Measurements from ENCODE around the gene NR5A2. TPM values are rescaled to one million over a fixed set of nuclear protein-coding genes. Genes with fewer than 3 reads are reported as not detected.
A peak's percentile ranks its signal among the peaks of the same experiment; 100 is the strongest.
"Not testable (repeated sequence)": the region's sequence is repeated elsewhere in the genome, so short reads cannot be mapped to it uniquely, and the experiment has no call there.

Gene NR5A2
- total RNA-seq, 8 experiments from 2014 or later = 0.20 to 1.5 (median 0.96) TPM; not detected in 1

DNA sequence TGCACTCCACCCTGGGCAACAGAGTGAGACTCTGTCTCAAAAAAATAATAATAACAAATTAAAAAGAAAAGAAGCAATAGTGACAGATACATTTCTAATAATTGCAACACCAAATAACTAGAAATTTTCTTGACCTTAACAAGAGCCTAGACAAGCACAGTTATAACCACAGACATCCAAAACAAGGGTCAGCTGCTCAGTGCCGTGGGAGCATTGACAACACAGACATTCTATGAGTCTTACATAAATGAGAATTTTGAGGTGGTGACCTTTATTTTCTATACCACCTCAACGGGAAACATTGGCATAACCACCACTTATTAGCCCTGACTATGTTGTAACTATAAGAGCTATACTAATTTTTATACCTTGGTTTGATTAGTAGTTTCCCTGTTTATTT, 156.1 kb downstream of the NR5A2 start:
- in situ Hi-C loops (cut with MboI; ENCODE audit: low pct_unique_long_range_greater_than_20kb in 2 of 9, low sequenced_read_pairs in 9 of 9, unreplicated experiment in 9 of 9) = no loop called here
- Histone ChIP-seq H3K4me3 (no peak overlapping the region), H3K4me1 (replicated peaks in 1 of 2) (peaks cover 0 to 7% of the 10 kb centered on the region in 2 donors), H3K27ac (no peak overlapping the region)
- WGBS, 10 experiments = 0 to 91% (median 83%) methylated on average over 1 to 2 of the region's 2 CpGs; no CpG with 5 or more reads in 3 of the 10 experiments
- ATAC-seq (replicated peaks in 6 of 8) = no peak

DNA sequence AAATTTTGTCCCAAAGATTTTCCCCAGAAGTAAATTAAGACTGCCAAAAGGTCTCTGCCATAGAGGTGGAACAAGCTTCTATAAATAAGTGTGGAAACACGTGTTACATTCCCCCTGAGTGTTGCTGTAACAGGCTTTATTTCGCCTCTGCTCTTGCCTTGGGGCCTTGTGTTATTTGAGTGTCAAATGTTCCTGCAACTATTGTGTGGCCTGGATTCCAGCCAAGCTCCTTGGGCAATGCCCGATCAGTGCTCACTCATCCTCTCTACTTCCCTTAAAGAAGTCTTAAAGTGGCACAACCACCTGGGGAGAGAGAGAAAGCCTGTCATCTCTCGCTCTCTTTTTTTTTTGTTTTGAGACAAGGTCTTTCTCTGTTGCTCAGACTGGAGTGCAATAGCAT, 156.7 kb downstream of the NR5A2 start:
- WGBS, 10 experiments = 0 to 68% (median 60%) methylated on average over 1 to 4 of the region's 4 CpGs; no CpG with 5 or more reads in 3 of the 10 experiments
- ATAC-seq (replicated peaks in 6 of 8) = peak in 6 of 8 experiments; percentile 39 to 96 (median 68)

DNA sequence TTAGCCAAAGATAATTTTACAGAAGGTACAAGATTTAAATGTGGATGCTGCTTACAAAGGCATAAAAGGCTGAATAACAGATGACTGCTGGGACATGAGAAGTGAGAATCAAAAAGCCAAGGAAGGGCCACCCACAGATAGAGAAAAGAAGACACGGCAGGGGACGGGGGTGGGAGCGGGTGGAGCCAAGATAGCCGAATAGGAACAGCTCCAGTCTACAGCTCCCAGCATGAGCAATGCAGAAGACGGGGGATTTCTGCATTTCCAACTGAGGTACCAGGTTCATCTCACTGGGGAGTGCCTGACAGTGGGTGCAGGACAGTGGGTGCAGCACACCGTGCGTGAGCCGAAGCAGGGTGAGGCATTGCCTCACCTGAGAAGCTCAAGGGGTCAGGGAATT, 157.7 kb downstream of the NR5A2 start:
- 73 to 93% (median 80%) methylated on average over 2 to 5 of the region's 8 CpGs; no CpG with 5 or more reads in 5 of the 10 experiments for WGBS, 10 experiments
- H3K4me1 ChIP-seq (replicated peaks in 1 of 2); H3K4me3 ChIP-seq; in situ Hi-C loops (cut with MboI; ENCODE audit: low pct_unique_long_range_greater_than_20kb in 2 of 9, low sequenced_read_pairs in 9 of 9, unreplicated experiment in 9 of 9); H3K27ac ChIP-seq; ATAC-seq (replicated peaks in 6 of 8): not testable (repeated sequence)

More for the DNA sequence above, 156.7 kb downstream of the NR5A2 start:
- peaks cover 0 to 7% of the 10 kb centered on the region in 2 donors for H3K4me1 ChIP-seq (replicated peaks in 1 of 2)
- H3K27ac ChIP-seq = no peak overlapping the region
- in situ Hi-C loops (cut with MboI; ENCODE audit: low pct_unique_long_range_greater_than_20kb in 2 of 9, low sequenced_read_pairs in 9 of 9, unreplicated experiment in 9 of 9) = no loop called here
- H3K4me3 ChIP-seq = no peak overlapping the region

DNA sequence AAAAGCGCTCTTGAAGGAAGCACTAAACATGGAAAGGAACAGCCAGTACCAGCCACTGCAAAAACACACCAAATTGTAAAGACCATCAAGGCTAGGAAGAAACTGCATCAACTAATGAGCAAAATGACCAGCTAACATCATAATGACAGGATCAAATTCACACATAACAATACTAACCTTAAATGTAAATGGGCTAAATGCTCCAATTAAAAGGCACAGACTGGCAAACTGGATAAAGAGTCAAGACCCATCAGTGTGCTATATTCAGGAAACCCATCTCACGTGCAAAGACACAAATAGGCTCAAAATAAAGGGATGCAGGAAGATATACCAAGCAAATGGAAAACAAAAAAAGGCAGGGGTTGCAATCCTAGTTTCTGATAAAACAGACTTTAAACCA, 159.8 kb downstream of the NR5A2 start:
- H3K4me3 ChIP-seq; H3K27ac ChIP-seq; in situ Hi-C loops (cut with MboI; ENCODE audit: low pct_unique_long_range_greater_than_20kb in 2 of 9, low sequenced_read_pairs in 9 of 9, unreplicated experiment in 9 of 9); ATAC-seq (replicated peaks in 6 of 8); H3K4me1 ChIP-seq (replicated peaks in 1 of 2): not testable (repeated sequence)
- WGBS, 10 experiments = 80 to 94% (median 80%) methylated on average over 1 to 2 of the region's 2 CpGs; no CpG with 5 or more reads in 7 of the 10 experiments

DNA sequence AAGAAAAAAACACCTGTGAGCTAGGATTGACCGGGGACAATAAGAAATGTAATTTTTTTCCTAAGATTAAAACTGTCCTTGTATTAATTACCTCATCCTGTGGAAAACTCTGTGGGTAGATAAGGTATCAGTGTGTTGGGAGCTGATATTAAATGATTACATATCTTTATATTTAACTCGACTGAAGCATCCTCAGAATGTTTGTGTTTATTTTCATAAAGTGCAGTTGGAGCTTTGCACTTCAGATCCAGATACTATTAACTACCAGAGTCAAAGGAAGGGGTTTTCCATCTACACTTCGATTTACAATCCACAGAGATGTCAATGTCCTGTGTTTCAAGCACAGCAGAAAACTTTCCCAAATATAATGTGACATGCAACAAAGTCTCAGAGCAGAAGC, 164.5 kb downstream of the NR5A2 start:
- Histone ChIP-seq H3K4me1 (replicated peaks in 1 of 2) (no peaks in the 10 kb centered on the region), H3K4me3 (no peak overlapping the region), H3K27ac (no peak overlapping the region)
- WGBS, 10 experiments = 31 to 100% (median 83%) methylated on average over 1 to 3 of the region's 3 CpGs
- ATAC-seq (replicated peaks in 6 of 8) = no peak
- in situ Hi-C loops (cut with MboI; ENCODE audit: low pct_unique_long_range_greater_than_20kb in 2 of 9, low sequenced_read_pairs in 9 of 9, unreplicated experiment in 9 of 9) = no loop called here

GRCh38 chr1:200194477-200194876, 167.0 kb downstream of the NR5A2 start:
- in situ Hi-C loops (cut with MboI; ENCODE audit: low pct_unique_long_range_greater_than_20kb in 2 of 9, low sequenced_read_pairs in 9 of 9, unreplicated experiment in 9 of 9) = no loop called here
- H3K4me1 ChIP-seq (replicated peaks in 1 of 2) = peaks cover 12 to 18% of the 10 kb centered on the region in 2 donors
- no peak overlapping the region for H3K27ac ChIP-seq
- 33 to 100% (median 87%) methylated on average over 1 to 8 of the region's 8 CpGs; no CpG with 5 or more reads in 1 of the 10 experiments for WGBS, 10 experiments
- H3K4me3 ChIP-seq = no peak overlapping the region
- ATAC-seq (replicated peaks in 6 of 8) = no peak

DNA sequence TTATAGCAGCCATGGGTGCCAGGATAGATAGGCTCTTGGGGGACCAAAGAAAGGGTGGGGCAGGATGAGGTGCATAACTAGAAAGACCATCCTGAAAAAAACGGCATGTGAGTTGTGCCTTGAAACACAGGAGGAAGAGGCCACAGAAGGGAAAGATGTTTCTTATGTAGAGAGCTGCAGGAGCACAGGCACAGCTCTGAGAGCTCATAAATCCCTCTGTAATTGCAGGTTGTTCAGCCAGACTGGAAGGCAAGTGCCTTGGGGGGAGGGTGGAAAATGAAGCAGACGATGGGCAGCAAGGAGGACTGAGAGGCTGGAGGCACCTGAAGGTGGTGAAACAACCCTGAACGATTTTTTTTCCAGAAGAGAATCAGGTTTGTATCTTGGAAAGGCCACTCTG, 170.7 kb downstream of the NR5A2 start:
- Histone ChIP-seq H3K4me3 (no peak overlapping the region), H3K27ac (peak overlapping the region; percentile 15 to 20), H3K4me1 (replicated peaks in 1 of 2) (peaks cover 12 to 18% of the 10 kb centered on the region in 2 donors)
- ATAC-seq (replicated peaks in 6 of 8) = peak in 5 of 8 experiments; percentile 70 to 99 (median 95)
- in situ Hi-C loops (cut with MboI; ENCODE audit: low pct_unique_long_range_greater_than_20kb in 2 of 9, low sequenced_read_pairs in 9 of 9, unreplicated experiment in 9 of 9) = no loop called here
- WGBS, 10 experiments = 0 to 100% (median 26%) methylated on average over 1 to 3 of the region's 3 CpGs; no CpG with 5 or more reads in 1 of the 10 experiments

DNA sequence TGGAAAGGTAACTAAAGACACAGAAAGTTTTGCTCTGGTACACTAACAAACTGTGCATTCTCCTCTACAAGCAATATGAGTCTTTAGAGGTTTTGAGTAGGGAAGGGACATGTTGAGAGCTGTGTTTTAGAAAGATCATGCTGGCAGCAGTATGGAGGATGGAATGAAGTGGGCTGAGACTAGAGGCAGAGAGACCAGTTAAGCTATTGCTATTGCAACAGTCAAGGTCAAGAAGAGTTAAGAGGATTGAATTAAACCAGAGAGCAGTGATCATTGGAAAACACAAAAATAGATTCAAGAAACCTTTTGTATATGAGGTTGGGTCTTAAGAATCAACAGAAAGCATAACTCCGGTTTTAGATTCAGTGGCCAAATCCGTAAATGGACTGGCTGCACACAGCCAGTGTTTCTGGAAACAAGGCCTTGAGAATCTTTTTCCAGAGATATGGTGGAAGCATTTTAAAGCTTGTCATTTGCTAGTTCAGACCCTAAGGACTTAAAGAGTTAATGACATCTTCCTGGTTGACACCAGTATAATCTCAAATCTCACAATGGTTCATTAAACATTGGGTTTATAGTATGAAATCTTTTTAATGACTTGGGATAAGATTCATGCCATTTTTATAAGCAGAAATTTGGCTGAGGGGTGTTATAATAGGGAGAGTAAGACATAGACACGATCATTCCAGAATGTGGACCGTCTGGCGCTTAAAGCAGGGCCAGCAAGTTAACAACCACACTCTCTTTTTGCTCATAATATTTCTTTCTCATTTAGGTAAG, 177.9 kb downstream of the NR5A2 start:
- no peaks in the 10 kb centered on the region for H3K4me1 ChIP-seq (replicated peaks in 1 of 2)
- in situ Hi-C loops (cut with MboI; ENCODE audit: low pct_unique_long_range_greater_than_20kb in 2 of 9, low sequenced_read_pairs in 9 of 9, unreplicated experiment in 9 of 9) = no loop called here
- no peak overlapping the region for H3K4me3 ChIP-seq
- ATAC-seq (replicated peaks in 6 of 8) = no peak
- WGBS, 10 experiments = 56 to 100% (median 76%) methylated on average over 2 to 5 of the region's 5 CpGs
- no peak overlapping the region for H3K27ac ChIP-seq

DNA sequence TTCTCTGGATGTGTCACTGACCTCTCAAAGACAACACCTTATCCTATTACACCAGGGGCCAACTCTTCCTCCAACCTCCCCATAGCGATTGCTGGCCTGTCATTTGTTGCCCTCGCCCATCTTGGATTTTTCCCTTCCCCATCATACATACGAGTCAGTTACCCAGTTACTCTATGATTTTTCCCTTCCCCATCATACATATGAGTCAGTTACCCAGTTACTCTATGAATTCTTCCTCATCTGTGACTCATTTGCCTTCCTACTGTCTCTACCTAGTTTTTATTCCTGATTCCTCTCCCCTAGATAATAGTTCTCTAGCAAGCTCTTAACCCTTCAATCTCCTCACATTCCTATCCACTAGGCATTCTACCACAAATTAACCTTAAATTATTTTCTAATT, 178.8 kb downstream of the NR5A2 start:
- 0 to 100% (median 88%) methylated on average over 1 to 3 of the region's 3 CpGs; no CpG with 5 or more reads in 1 of the 10 experiments for WGBS, 10 experiments
- ATAC-seq (replicated peaks in 6 of 8) = no peak
- Histone ChIP-seq H3K4me3 (no peak overlapping the region), H3K27ac (no peak overlapping the region), H3K4me1 (replicated peaks in 1 of 2) (no peaks in the 10 kb centered on the region)
- in situ Hi-C loops (cut with MboI; ENCODE audit: low pct_unique_long_range_greater_than_20kb in 2 of 9, low sequenced_read_pairs in 9 of 9, unreplicated experiment in 9 of 9) = no loop called here

GRCh38 chr1:200206761-200207160, 179.3 kb downstream of the NR5A2 start:
- Histone ChIP-seq H3K27ac (no peak overlapping the region), H3K4me1 (replicated peaks in 1 of 2) (no peaks in the 10 kb centered on the region), H3K4me3 (no peak overlapping the region)
- no peak for ATAC-seq (replicated peaks in 6 of 8)
- in situ Hi-C loops (cut with MboI; ENCODE audit: low pct_unique_long_range_greater_than_20kb in 2 of 9, low sequenced_read_pairs in 9 of 9, unreplicated experiment in 9 of 9) = no loop called here
- 0 to 100% (median 80%) methylated on average over 1 of the region's 1 CpG; no CpG with 5 or more reads in 1 of the 10 experiments for WGBS, 10 experiments

DNA sequence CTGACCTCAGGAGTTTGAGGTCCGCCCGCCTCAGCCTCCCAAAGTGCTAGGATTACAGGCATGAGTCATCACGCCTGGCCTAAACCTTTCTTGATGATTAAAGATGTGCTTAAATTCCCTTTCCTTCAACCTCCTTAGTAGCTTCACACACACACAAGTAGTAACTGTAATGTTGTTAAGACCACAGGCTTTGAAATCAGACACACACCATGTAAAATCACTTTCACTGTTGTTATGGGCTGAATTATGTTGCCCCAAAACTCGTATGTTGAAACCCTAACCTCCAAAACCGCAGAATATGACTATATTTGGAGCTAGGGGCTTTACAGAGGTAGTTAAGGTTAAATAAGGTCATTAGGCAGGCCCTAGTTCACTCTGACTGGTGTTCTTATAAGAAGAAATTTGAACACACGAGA, 180.2 kb downstream of the NR5A2 start:
- in situ Hi-C loops (cut with MboI; ENCODE audit: low pct_unique_long_range_greater_than_20kb in 2 of 9, low sequenced_read_pairs in 9 of 9, unreplicated experiment in 9 of 9) = no loop called here
- no peak overlapping the region for H3K27ac ChIP-seq
- ATAC-seq (replicated peaks in 6 of 8) = no peak
- WGBS, 10 experiments = 20 to 97% (median 81%) methylated on average over 1 to 6 of the region's 6 CpGs; no CpG with 5 or more reads in 4 of the 10 experiments
- H3K4me3 ChIP-seq = no peak overlapping the region
- no peaks in the 10 kb centered on the region for H3K4me1 ChIP-seq (replicated peaks in 1 of 2)

GRCh38 chr1:200211157-200211556, 183.6 kb downstream of the NR5A2 start:
- WGBS, 10 experiments = 14 to 91% (median 70%) methylated on average over 2 to 7 of the region's 7 CpGs
- Histone ChIP-seq H3K4me1 (replicated peaks in 1 of 2) (no peaks in the 10 kb centered on the region), H3K27ac (no peak overlapping the region), H3K4me3 (no peak overlapping the region)
- in situ Hi-C loops (cut with MboI; ENCODE audit: low pct_unique_long_range_greater_than_20kb in 2 of 9, low sequenced_read_pairs in 9 of 9, unreplicated experiment in 9 of 9) = no loop called here
- no peak for ATAC-seq (replicated peaks in 6 of 8)

DNA sequence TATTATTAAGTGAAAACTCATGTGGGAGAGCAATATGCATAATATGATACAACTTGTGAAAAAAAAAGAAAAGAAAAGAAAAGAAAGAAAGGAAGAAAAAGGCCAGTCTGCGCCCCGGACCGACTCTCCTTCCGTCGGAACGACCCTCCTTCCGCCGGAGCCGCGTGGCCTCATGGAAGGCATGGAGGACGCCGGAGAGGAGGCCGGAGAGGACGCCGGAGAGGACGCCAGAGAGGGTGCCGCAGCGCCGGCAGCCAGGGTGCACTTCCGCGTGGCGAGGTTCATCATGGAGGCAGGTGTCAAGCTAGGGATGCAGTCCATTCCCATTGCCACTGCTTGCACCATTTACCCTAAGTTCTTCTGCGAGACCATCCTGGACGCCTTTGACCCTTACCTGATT, 185.9 kb downstream of the NR5A2 start:
- 84 to 100% (median 94%) methylated on average over 2 to 24 of the region's 24 CpGs for WGBS, 10 experiments
- H3K4me3 ChIP-seq = no peak overlapping the region
- in situ Hi-C loops (cut with MboI; ENCODE audit: low pct_unique_long_range_greater_than_20kb in 2 of 9, low sequenced_read_pairs in 9 of 9, unreplicated experiment in 9 of 9) = no loop called here
- no peaks in the 10 kb centered on the region for H3K4me1 ChIP-seq (replicated peaks in 1 of 2)
- H3K27ac ChIP-seq = no peak overlapping the region
- ATAC-seq (replicated peaks in 6 of 8) = no peak

- whole genome bisulfite sequencing, 10 experiments = 73 to 100% (median 84%) methylated on average over 1 to 7 of the region's 15 CpGs; no CpG with 5 or more reads in 3 of the 10 experiments
- ATAC-seq (replicated peaks in 6 of 8) = no peak
- H3K4me1 ChIP-seq (replicated peaks in 1 of 2) = no peaks in the 10 kb centered on the region
- H3K27ac ChIP-seq = no peak overlapping the region
- in situ Hi-C loops (cut with MboI; ENCODE audit: low pct_unique_long_range_greater_than_20kb in 2 of 9, low sequenced_read_pairs in 9 of 9, unreplicated experiment in 9 of 9) = no loop called here
- H3K4me3 ChIP-seq = no peak overlapping the region
Measured at GRCh38 chr1:200213921-200214320, 186.4 kb downstream of the NR5A2 start.
